GM19452 (cell line): ENCODE results near the gene CELF4.

Experiments used
- ATAC-seq: cut with Tn5 transposase; IDR thresholded peaks from one replicate; pipeline ENCODE4 v1.9.1; 2021; ENCODE audit not compliant: unreplicated experiment

Gene CELF4

DNA sequence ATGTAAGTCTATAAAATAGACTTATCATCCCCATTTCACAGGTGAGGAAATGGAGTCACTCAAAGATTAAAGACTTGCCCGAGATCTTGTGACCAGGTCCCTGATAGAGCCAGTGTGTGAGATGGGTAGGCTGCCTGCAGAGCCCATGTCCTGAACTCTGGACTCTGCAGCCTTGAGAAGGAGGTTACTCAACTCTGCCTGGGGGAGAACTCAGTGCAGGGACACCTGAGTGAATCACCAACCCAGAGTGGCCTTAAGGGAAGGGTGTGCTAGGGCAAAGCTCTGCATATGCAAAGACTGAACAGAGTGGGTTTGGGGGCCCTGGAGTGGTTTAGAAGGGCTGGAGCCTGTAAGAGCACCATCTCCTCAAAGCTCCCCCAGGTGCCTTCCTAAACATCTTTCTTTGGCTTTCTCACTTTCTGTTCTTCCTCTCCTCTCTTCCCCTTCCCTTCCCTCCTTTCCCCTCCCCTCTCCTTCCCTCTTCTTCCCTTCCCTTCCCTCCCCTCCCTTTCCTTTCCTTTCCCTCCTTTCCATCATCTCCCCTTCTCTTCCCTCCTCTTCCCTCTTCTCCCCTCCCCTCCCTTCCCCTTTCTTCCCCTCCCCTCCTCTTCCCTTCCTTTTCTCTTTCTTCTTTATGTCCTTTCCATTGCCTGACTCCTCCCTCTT is 67.6 kb downstream of the CELF4 start:
- no peak for ATAC-seq

DNA sequence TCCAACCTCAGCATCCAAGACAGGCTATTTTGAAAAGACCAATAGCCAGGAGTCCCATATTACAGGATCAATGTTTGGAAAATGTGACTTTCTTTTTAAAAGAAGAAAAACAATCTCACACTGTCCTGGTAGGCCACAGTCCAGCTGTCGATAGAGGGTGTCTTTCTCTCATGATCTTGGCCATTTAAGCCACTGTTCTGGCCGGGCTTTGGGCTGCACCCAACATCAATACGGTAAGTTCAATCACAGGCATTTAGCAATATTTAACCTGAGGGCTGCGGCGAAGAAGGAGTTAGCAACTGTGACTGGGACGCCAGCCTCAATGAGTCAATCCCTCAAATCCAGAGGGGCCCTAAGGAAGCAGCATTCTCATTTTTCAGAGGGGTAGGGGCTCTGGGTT is 69.0 kb downstream of the CELF4 start:
- ATAC-seq, result no peak

DNA sequence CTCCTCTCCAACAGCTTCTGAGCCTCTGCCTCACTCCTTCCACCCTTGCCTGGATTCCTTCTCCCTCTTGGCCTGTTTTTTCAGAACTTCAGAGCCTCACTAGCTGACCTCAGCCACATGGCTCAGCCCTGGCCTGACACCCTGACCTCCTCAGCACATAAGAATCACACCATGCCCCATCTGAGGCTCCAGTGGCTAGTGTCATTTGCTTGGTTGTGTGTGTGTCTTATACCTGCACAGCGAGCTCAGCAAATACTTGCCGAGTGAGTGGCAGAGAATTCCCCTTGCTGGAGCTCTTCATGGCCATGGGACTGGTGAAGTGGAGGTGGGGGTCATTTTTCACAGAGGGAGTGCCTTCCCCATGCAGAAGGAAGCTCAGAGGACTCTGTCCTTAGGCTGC is 70.2 kb downstream of the CELF4 start:
- ATAC-seq, result no peak

DNA sequence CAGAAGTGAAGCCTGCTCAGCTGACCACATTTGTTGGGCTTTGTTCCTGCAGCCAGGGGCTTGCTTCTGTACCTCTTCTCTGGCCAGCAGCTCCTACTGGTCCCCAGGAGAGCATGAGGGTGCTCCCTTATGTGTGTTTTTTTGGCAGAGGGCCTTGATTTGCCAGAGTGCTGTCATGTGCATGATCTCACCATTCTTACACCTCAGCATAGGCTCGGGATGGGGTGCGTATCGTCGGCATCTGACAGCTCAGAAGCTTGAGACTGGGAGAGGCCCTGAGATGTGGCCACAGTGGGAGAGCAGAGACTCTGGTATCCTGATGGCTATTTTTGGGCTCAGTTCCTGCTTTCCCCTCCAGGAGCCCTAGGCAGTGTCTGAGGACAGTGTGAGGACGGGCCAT is 71.2 kb downstream of the CELF4 start:
- ATAC-seq, result no peak

DNA sequence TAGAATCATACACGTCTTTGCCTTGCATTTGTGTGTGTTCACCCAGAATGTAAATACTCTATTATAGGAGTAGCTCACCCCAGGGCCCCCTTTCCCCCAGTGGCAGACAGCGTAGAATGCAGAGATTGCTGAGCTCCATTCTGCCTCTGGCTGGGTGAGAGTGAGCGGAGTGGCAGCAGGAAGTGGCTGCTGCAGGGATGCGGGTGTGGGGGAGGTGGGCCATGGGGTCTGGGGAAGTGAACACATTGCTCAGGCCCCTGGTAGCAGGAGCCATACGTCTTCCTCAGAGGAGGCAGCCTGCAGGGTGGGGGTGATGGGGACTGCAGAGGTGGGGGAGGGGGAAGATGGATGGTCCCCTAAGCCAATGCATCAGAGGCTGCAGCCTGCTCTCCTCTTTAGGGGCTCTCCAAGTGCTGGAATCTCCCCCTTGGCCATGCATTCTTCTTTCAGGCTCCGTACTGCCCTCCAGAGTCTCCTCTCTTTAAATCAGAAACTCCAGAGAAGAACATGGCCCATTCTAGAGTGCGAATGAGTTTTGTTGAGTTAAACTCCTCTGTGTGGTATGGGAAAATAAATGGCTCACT is 72.2 kb downstream of the CELF4 start:
- no peak for ATAC-seq

DNA sequence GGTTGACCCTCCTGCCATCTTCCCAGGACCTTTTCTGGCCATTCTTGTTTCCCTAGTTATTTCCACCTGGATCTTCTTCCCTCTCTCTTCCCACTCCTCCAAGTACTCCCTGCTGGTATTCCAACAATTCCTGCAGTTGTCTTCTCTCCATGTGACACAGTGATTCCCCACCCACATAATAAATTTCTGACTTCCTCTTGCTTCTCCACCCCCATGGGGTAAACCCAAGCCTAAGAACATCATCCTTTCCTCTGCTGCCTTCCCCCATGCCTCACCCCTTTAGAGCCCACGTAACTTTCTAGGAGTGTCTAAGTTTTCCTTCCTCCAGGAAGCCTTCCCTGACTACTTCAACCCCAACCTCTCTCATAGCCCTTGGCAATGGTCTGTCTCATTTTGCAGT is 72.6 kb downstream of the CELF4 start:
- ATAC-seq, result no peak

DNA sequence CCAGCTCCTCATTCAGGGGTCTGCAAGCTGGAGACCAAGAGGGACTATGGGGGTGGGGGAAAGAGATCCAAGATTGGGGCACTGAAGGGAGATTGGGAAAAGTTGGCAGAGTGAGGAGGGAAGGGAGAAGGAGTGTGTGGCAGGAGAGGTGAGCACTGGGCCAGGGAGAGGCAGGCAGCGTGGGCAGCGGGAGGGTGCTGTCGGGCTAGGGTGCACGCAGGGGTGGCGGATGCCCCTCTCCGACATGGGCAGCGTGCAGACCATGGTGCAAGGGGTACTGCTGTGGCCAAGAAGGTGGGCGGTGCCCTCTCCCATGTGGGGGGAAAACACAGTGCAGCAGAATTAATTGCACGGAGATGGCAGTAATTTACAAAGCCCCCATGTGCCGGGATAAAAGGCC is 74.1 kb downstream of the CELF4 start:
- ATAC-seq, result no peak

DNA sequence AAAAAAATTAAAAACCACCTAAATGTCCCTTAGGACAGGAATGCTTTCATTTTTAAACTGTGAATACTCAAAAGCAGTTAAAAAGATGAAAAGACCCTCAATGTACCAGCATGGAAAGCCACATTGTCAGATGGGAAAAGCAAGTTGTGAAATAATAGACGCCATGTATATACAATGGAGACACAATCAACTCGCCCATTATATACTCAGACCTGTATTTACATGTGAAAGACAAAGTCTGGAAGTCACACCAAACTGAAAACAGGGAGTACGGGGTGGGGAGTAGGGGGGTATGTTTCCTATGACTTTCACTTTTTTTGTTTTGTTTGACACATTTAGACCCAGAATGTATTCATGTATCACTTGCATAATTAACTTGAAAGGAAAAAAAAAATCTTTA is 75.6 kb downstream of the CELF4 start:
- no peak for ATAC-seq

DNA sequence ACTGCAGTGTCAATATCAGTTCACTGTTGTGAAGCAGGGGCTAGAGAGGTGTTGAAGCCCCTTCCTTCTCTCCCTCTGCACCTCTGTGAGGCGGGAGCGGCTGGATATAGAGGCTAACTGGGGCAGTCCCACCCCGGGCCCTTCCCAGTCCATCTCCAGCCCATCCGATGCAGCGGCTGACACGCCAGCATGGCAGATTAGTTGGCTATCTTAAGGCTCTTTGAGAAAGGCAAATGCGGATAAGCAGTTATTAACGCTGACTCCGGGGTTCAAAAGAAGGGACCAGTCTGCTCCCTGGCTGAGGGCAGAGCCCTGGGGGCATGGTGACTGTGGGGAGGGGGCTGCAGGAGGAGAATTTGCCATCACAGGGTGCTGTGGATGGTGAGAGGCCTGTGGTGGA is 76.6 kb downstream of the CELF4 start:
- no peak for ATAC-seq

DNA sequence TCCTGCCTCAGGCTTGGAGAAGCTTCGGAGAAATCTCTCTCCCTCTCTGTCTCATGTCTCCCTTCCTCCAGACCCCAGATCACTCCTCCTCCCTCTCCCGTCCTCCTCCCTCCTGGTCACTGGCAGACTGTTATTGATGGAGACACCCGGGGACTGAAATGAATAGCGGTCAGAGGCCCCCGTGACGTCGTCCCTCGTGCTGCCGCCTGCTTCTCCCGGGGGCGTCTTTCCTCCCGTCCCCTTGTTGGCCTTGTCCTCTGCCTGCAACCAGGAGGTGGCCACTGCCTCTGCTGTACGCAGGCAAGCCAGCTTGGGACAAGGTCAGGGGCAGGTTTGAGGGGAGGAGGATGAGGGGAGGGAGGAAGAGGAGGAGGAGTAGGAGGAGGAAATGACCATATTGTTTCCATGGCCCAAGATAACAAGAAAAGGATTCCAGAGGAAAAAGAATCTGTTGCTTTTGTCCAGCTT is 78.2 kb downstream of the CELF4 start:
- no peak for ATAC-seq

DNA sequence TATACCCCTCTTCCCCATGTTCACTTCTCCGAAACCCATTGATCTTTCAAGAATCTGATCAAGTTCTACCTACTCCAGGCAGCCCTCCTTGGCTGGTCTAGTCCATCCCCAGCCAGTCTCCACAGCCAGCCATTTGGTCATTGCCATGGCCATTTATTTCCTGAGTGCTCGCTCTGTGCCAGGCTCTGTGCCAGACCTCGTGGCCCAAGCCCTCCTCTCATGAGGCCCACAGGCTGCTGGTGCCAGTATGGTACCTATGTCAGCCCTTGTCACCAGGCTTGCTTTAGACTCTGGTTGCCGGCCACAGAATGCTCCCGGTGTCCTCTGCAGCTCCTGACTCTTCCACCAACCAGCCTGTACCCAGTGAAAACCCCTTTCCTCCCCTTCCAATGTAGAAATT is 78.8 kb downstream of the CELF4 start:
- no peak for ATAC-seq

DNA sequence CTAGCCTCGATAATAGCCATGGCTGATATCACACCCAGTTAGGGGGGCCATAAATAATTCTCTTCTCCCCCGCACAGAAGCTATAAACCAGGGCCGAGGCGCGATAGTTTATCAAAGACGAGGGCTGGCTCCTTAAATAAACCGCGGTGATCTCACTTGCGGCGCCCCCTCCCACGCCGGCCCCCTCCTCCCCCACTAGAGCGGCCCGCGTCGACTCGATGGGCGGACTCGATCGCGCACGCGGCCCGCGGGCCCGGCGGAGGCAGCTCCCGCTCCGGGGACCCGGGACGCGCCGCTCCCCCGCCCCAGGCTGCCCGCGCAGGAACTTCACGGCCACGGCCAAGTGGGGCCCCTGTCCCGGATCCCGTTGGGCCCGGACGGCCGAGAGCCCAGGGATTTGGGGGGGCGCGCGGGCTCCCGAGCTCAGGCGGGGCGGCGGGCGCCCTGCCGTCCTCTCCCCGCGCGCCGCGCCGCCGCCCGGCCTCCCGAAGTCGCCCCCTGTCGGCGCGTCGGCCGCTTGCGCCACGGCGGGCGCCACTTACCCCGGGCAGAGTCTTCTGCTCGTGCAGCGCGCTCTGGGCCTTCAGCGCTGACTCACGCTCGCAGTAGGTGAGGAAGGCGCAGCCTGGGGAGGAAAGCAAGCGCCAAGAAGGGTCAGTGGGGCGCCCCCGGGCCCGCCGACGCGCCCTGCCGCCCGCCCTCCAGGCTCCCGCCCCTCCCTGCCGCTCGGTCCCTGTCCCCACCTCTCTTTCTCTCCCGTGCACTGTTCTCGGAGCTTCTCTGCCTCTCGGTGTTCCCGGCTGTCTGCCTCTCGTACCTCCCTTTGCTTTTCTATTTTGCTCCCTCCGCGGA is 80.4 kb downstream of the CELF4 start:
- ATAC-seq, result no peak

DNA sequence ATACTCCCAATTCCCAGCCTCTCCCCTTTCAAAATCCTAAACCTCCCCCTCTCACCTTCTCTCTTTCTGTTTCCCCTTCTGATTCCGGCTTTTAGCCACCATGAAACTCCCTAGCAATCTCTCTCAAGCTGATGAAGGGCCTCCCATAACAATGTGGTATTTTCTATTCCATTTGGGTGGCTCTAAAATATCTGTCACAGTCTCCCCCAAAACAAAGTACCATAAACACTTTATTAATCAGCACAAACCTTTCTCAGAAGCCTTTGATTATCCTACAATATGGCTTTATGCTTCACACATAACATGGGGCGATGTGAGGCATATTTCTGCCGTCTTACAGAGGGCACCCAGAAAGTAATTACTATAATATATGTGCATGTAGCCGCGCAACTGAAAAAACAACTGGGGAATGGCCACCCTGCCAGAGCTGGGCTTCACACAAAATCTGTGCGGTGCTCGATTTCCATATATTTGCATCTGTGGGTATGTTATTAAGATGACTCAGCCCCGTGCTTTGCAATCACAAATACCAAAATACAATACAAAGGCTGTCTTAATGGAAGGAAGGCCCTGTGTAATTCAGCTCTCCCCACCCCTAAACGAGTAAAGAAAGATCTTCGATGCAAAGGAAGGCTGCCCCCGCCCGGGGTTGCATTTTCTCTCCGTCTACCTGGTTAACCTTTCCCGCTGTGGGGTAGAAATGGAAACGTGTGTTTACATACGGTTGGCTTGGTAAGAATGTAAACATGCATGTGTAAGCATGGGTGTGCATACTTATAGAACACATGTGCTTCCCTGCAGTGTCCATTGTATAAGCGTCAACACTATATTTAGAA is 81.4 kb downstream of the CELF4 start:
- ATAC-seq, result no peak

DNA sequence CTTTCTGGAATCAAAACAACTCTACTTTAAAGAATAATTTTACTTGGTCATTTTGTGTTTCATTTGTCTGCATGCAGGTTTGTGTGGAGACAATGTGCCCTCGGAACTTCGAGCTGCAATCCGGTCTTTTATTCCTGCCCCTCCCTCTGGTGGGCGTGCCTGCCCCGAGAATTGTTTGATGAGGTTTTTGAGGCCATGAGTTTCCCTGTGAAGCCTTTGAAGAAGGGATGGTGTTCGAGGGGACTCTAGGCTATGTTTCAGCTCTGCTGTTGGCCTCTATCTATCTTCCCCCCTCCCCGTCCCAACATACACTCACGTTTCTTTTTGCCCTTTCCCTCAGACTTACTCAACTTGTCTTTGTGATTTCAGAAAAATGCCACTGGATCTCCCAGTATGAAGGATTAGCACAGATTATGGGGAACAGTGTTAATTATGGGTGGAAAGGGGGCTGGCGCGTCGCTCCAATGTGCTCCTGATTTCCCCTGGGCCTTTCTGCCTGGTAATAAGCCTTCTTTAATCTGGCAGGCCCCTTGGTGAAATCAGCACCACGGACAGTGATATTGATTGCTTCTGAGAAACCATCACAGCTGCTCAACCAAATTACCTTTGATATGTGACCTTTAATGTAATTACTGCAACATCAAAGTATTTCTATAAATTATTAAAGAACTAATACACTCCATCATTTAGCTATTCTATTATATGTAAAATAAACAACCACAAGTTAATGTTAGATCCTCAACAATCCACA is 82.2 kb downstream of the CELF4 start:
- no peak for ATAC-seq

DNA sequence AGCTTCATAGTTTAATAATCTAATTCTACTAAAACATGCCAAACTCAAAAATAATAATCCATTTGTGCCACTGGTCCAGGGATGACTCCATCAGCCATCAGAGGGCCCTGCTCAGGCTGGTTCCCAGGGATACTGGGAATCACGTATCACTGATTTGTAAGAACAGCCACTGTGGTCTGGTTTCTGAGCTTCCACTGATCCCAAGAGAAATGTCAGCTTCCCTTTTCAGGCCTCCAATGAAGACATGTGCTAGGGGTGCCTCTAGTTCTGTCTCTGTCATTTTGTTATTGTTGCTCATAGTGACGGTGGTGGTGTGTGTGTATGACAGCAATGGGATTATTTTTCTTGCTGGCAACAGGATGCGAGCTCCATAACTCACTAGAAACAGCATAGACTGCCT is 83.2 kb downstream of the CELF4 start:
- no peak for ATAC-seq

DNA sequence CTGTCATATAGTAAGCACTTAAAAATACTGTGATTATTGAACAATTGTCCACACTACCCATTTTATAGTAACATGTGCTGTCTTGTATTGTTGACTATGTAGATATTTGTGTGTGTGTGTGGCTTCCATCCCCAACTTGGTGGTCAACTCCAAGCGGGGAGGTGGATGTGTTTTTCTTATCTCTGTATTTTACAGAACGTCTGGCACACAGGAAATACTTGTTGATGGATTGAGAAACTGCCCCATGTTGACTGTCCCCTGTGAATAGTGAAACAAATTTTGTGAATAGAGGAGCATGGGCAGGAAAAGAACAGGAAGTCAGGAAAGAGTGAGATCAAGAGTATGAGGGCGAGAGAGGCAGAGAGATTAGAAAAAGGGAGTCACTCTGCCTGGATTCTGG is 83.6 kb downstream of the CELF4 start:
- no peak for ATAC-seq

DNA sequence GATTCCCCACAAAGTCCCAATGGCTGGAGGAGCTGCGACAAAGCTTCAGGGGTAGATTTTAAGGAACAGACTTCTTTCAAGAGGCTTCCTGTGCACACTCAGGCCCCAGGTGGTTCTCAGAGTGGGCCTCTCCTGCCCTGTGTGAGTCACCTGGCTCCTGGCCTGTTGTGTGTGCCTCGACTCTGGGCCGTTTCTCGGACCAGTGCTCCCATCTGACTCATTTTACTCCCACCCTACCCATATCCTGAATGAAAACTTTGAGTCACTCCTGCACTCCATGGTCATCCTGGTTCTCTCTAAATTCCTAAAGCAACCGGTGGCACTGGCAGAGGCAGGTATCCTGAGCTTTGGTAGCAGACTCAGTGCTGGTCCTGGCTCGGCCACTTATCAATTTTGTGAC is 84.1 kb downstream of the CELF4 start:
- ATAC-seq, result no peak

DNA sequence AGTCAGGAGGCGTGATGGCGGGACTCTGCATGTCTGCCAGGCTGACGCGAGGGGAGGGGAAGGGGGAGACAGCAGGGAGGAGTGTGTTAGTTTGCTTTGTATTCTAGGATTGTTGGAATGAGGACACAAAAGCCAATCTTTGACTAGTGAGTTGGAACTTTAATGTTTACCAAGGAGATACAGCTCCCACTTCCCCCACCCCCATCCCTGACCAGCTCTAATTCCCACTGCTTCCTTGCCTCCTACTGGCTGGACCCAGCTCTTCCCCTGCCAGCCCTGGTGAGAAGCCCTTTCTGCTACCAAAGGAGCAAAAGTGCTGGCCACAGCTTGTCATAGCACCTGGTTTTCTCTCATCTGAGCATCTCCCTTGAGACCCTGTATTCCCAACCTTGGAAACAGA is 84.5 kb downstream of the CELF4 start:
- ATAC-seq, result no peak

DNA sequence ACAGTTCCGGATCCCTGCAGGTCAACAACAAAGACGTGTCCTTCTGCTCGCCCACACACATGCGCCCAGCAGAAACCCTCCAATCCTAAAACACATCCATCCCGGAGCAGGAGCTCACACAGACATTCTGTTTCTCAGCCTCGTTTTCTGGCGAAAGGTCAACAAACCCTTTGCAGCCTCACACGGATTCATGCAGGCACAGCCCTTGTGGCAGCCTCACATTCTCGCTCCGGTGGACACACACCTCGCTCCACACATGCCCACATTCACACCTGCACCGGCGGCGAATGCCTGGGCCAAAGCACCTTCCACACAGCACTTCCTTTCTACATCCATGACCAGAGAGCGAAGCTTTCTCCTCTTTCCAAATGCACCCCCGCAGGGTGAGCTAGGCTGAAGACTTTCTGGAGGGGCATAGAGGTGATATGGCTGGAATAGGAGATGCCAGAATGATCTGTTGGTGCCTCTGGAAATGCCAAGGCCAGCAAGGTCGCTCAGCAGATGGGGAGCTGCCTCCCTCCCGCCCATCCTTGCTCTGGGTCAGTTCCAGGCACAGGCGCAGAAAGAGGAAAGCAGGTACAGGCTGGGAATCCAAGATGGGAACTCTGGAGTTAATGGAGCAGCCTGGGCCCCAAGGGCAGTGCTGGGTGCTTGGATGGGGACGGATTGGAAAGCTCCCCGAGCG is 88.8 kb downstream of the CELF4 start:
- ATAC-seq, result no peak

DNA sequence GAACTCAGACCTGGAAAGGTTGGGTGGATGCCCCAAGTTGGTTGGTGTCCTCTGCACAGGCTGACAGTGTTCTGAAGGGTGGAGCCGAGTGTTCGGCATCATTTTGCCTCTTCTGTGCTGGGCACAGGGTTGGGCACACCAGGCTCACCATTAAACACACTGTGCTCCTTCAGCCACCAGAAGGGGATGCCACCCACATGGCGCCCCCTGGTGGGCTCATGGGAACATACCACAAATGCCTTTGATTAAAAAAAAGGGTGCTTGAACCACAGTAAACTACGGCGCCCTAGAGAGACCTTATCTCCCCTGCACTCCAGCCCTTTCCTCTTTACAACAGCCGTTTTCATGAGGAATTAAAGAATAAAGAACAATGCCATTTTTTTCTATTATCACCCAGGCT is 89.4 kb downstream of the CELF4 start:
- no peak for ATAC-seq
